Stimulated activated naive CD8-positive, alpha-beta T cell treated with anti-CD3 and anti-CD28 coated beads, Interleukin-15, Interleukin-2, amounts not matched to agents 100 ng/mL and 50 ng/mL, for 24 hours (primary cell): ENCODE results near the gene CARD10.

Experiments
- H3K27ac Mint-ChIP-seq: one replicate; pipeline ENCODE4 v1.8.0; 2021; ENCODE audit warnings: mild to moderate bottlenecking, mixed read lengths
- H3K27me3 Mint-ChIP-seq: one replicate; pipeline ENCODE4 v1.8.0; 2021; ENCODE audit warnings: mixed read lengths
- H3K36me3 Mint-ChIP-seq: one replicate; pipeline ENCODE4 v1.8.0; 2021; ENCODE audit warnings: low read depth, mixed read lengths
- H3K4me1 Mint-ChIP-seq: one replicate; pipeline ENCODE4 v1.8.0; 2021; ENCODE audit warnings: low read depth, mixed read lengths
- H3K4me3 Mint-ChIP-seq: one replicate; pipeline ENCODE4 v1.8.0; 2021; ENCODE audit warnings: mild to moderate bottlenecking, mixed read lengths
- H3K9me3 Mint-ChIP-seq: one replicate; pipeline ENCODE4 v1.8.0; 2021; ENCODE audit warnings: mixed read lengths

CARD10 gene

GRCh38 chr22:37492428-37493344 lies 26.5 kb downstream of the CARD10 start:
- Mint-ChIP-seq H3K36me3 (no peaks in the 10 kb centered on the region), H3K4me3 (no peak overlapping the region), H3K9me3 (no peaks in the 10 kb centered on the region), H3K27ac (no peak overlapping the region), H3K4me1 (peaks cover 29% of the 10 kb centered on the region), H3K27me3 (no peaks in the 10 kb centered on the region)

GRCh38 chr22:37491559-37492427 lies 27.4 kb downstream of the CARD10 start:
- H3K36me3 Mint-ChIP-seq, result no peaks in the 10 kb centered on the region
- no peak overlapping the region for H3K27ac Mint-ChIP-seq
- H3K9me3 Mint-ChIP-seq, result no peaks in the 10 kb centered on the region
- peaks cover 38% of the 10 kb centered on the region for H3K4me1 Mint-ChIP-seq
- H3K4me3 Mint-ChIP-seq, result no peak overlapping the region
- H3K27me3 Mint-ChIP-seq, result no peaks in the 10 kb centered on the region

DNA sequence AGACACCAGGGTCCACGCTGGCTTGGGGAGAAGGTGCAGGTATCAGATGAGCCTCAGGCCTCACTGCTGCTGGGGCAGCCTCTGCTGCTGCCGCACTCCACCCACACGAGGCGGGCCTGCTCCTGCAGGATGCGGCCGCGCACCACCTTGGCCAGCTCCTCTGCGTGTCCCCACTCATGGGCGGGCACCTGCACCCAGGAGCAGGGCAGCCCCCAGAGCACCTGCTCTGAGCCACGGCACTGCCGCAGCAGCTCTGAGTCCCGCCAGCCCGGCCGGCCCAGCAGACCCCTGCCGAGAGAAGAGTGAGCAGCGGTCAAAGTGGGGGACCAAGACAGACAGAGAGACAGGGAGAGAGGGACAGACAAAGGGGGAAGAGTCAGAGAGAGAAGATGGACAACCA lies 28.1 kb downstream of the CARD10 start:
- Mint-ChIP-seq H3K27ac (no peak overlapping the region), H3K4me1 (peaks cover 43% of the 10 kb centered on the region), H3K4me3 (no peak overlapping the region), H3K36me3 (no peaks in the 10 kb centered on the region), H3K9me3 (no peaks in the 10 kb centered on the region), H3K27me3 (no peaks in the 10 kb centered on the region)

DNA sequence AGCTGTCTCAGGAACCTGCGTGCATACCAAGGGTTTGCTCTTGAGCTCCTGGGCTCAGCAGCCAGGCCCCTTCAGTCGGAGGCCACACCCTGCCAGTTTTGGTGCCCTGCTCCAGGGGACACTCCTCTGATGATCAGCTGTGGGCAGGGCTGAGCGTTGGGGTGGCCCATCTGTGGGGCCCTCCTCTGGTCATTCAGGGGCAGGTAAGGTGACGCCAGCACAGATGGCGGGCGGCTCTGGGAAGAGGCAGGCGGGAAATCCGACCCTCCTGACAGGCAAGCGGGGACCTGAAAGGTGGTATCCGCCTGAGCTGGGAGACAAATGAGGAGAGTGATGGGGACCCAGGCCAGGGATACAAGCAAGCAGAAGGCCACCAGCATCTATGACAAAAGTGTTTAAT lies 29.2 kb downstream of the CARD10 start:
- peaks cover 2% of the 10 kb centered on the region for H3K36me3 Mint-ChIP-seq
- peaks cover 43% of the 10 kb centered on the region for H3K4me1 Mint-ChIP-seq
- no peaks in the 10 kb centered on the region for H3K27me3 Mint-ChIP-seq
- H3K9me3 Mint-ChIP-seq, result no peaks in the 10 kb centered on the region
- no peak overlapping the region for H3K27ac Mint-ChIP-seq
- H3K4me3 Mint-ChIP-seq, result no peak overlapping the region

DNA sequence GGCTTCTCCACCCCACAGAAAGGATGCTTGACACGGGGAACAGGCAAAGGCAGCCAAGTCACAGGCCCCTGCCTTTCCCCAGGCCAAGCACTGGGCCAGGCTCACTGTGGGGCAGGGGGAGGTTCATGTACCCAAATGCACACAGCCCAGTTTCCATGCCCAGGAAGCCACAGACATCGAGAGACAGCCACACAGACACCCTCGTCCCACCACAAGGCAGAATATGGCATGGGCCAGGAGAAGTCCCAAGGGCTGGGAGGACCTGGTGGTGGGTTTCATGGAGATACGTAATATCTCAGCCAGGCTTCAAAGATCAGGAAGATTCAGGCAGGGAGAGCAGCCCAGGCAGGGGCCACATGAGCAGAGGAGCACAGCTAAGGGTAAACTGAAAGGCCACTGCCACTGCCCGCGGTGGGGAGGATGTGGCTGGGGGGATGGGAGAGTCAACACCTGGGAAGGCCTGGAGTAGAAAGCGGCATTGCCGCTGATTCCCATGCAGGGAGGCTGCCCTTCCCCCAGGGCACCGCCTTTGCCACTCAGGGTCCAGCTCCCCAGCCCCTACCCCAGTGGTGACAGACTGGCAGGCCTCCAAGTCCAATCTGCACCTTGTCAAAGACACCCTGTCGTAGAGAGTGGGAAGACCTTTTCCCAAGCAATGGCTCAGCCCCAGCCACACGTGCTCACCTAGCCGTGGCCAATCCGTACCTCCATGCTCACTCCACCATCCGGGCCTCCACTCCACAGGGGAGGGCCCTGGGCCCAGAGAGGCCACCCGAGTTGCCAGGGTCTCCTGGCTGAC lies 30.7 kb downstream of the CARD10 start:
- Mint-ChIP-seq H3K4me3 (no peak overlapping the region), H3K9me3 (no peaks in the 10 kb centered on the region), H3K27me3 (no peaks in the 10 kb centered on the region), H3K4me1 (peaks cover 44% of the 10 kb centered on the region), H3K36me3 (peaks cover 13% of the 10 kb centered on the region), H3K27ac (peak overlapping the region; percentile 65)

- H3K27ac Mint-ChIP-seq, result peak overlapping the region; percentile 6
- H3K9me3 Mint-ChIP-seq, result no peaks in the 10 kb centered on the region
- H3K27me3 Mint-ChIP-seq, result no peaks in the 10 kb centered on the region
- peaks cover 22% of the 10 kb centered on the region for H3K36me3 Mint-ChIP-seq
- peak overlapping the region; percentile 95 for H3K4me3 Mint-ChIP-seq
- H3K4me1 Mint-ChIP-seq, result peaks cover 46% of the 10 kb centered on the region
Measured at GRCh38 chr22:37487571-37487970, 31.6 kb downstream of the CARD10 start.

GRCh38 chr22:37487129-37487528 lies 32.1 kb downstream of the CARD10 start:
- peak overlapping the region; percentile 95 for H3K4me3 Mint-ChIP-seq
- peak overlapping the region; percentile 6 for H3K27ac Mint-ChIP-seq
- peaks cover 27% of the 10 kb centered on the region for H3K36me3 Mint-ChIP-seq
- H3K4me1 Mint-ChIP-seq, result peaks cover 50% of the 10 kb centered on the region
- H3K27me3 Mint-ChIP-seq, result no peaks in the 10 kb centered on the region
- no peaks in the 10 kb centered on the region for H3K9me3 Mint-ChIP-seq

DNA sequence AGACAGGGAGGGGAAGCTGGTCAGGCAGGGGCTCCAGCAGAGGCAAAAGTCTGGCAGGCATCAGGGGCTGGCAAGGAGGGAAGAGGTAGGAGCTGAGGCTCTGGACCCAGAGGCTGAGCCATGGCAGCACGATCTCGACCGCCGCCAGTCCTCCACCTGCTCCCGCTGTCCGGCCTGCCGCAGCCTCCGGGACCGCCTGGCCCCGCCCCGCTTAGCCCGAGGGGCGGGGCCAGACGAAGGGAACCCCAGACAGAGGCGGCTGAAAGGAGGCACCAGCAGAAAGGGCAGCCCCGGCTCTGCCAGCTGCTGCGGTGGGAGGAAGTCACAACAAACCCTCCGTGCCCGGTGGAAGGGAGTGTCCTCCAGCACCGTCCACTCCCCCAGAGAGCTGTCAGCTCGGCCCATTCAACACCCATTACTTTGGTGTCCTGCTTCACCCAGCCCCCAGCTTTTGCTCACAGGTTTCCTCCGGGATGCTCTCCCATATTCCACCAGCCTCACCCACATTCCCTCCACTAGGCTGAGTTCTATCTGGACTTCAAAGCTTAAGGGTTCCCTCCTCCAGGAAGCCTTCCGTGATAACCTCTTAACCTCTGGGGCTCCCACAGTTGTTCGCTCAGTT lies 32.9 kb downstream of the CARD10 start, which contains the start of gene MFNG:
MFNG (minus strand) TSS at position 161 of the 622 bp plus-strand sequence. CDS start 207 bp downstream, outside the sequence.
- Mint-ChIP-seq H3K36me3 (peaks cover 28% of the 10 kb centered on the region), H3K4me3 (peak within 1 kb of the TSS; percentile 95), H3K9me3 (no peaks in the 10 kb centered on the region), H3K4me1 (peaks cover 57% of the 10 kb centered on the region), H3K27ac (peak within 1 kb of the TSS; percentile 99), H3K27me3 (no peaks in the 10 kb centered on the region)

GRCh38 chr22:37485395-37486223 lies 33.6 kb downstream of the CARD10 start:
- Mint-ChIP-seq H3K4me1 (peaks cover 63% of the 10 kb centered on the region), H3K27me3 (no peaks in the 10 kb centered on the region), H3K27ac (peak overlapping the region; percentile 99)

DNA sequence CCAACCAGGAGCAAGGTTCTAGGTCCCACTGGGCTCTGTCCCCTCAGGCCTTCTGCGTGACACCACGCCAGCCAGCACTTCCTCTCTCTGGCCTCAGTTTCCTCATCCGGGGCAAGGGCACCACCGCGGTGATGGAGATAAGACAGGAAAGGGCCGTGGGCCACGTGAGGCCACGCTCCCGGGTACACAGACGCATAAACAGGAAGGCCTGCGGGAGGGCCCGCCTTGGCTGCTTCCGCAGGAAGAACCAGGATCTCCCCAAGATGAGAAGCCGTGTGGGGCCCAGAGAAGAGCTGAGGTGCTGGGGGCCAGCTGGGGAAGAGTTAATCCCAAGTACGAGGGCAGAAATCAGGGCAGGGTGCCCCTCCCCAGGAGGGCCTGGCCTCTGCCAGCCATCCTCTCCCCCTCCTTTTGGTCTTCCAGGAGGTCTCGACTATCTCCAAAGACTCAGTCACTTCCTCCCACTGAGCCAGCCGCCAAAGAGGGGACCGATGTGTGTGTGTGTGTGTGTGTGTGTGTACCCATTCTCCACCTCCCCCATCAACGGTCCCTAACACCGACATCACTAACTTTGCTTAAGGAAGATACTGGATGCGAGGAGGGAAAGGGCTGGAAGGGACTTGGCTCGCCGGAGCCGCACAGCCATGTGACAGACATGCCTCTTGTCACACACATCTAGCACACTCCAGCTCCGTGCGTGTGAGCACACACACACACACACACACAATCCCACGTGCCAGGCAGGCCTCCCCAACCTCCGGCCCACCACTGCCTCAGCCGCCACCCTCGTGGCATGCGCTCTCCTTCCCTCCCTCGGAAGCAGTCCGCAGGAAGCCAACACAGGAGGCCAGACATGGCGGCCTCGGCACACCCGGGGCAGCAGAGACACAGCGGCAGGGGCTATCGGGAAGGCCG lies 34.5 kb downstream of the CARD10 start:
- peaks cover 38% of the 10 kb centered on the region for H3K36me3 Mint-ChIP-seq
- H3K9me3 Mint-ChIP-seq, result no peaks in the 10 kb centered on the region
- H3K4me1 Mint-ChIP-seq, result peaks cover 57% of the 10 kb centered on the region
- H3K27ac Mint-ChIP-seq, result peak overlapping the region; percentile 99
- H3K27me3 Mint-ChIP-seq, result no peaks in the 10 kb centered on the region
- peak overlapping the region; percentile 95 for H3K4me3 Mint-ChIP-seq

More at GRCh38 chr22:37485395-37486223, 33.6 kb downstream of the CARD10 start:
- H3K4me3 Mint-ChIP-seq, result peak overlapping the region; percentile 95
- no peaks in the 10 kb centered on the region for H3K9me3 Mint-ChIP-seq
- peaks cover 34% of the 10 kb centered on the region for H3K36me3 Mint-ChIP-seq

DNA sequence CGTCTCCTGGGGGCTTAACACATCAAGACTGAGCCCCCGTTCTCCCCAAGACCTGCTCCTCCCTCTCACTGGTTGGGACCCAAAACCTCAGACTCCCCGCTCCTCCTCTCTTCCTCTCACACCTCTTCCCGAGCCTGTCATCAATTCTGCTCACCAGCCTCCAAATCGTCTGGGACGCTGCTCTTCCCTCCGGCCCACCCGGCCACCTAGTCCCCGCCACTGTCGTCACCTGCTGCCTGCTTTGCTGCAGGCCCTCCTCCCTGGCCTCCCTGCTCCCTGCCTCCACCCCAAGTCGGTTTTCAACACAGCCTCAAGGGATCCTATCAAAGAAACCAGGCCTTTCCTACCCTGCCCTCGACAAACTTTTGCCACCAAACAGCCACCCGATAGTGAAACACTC lies 36.2 kb downstream of the CARD10 start:
- peaks cover 48% of the 10 kb centered on the region for H3K4me1 Mint-ChIP-seq
- H3K9me3 Mint-ChIP-seq, result no peaks in the 10 kb centered on the region
- peak overlapping the region; percentile 99 for H3K27ac Mint-ChIP-seq
- H3K36me3 Mint-ChIP-seq, result peaks cover 47% of the 10 kb centered on the region
- H3K4me3 Mint-ChIP-seq, result peak overlapping the region; percentile 95
- H3K27me3 Mint-ChIP-seq, result no peaks in the 10 kb centered on the region

GRCh38 chr22:37482244-37482643 lies 37.0 kb downstream of the CARD10 start:
- Mint-ChIP-seq H3K27ac (peak overlapping the region; percentile 99), H3K4me1 (peaks cover 40% of the 10 kb centered on the region)

More at GRCh38 chr22:37482244-37482643, 37.0 kb downstream of the CARD10 start:
- H3K27me3 Mint-ChIP-seq, result no peaks in the 10 kb centered on the region
- peaks cover 50% of the 10 kb centered on the region for H3K36me3 Mint-ChIP-seq
- H3K9me3 Mint-ChIP-seq, result no peaks in the 10 kb centered on the region
- H3K4me3 Mint-ChIP-seq, result peak overlapping the region; percentile 95
